ENCODE data around the gene MPLKIP. TPM values are rescaled to one million over a fixed set of nuclear protein-coding genes. Genes with fewer than 3 reads are reported as not detected.

MPLKIP gene
- total RNA-seq, 4 donors from 2014 or later = 32.1 to 48.4 (median 34.0) TPM

GRCh38 chr7:40156988-40157387 lies 22.6 kb upstream of the MPLKIP start:
- no peak for TF ChIP-seq CTCF (IDR thresholded peaks at IDR 0.05; ENCODE audit: low read depth)

- no peak for TF ChIP-seq CTCF (IDR thresholded peaks at IDR 0.05; ENCODE audit: low read depth)
Measured at GRCh38 chr7:40151504-40151903, 17.1 kb upstream of the MPLKIP start.

GRCh38 chr7:40148671-40149070 lies 14.2 kb upstream of the MPLKIP start:
- no peak for TF ChIP-seq CTCF (IDR thresholded peaks at IDR 0.05; ENCODE audit: low read depth)

- TF ChIP-seq CTCF (IDR thresholded peaks at IDR 0.05; ENCODE audit: low read depth) = no peak
Measured at GRCh38 chr7:40147371-40148246, 13.2 kb upstream of the MPLKIP start.

- no peak for TF ChIP-seq CTCF (IDR thresholded peaks at IDR 0.05; ENCODE audit: low read depth)
Measured at GRCh38 chr7:40138973-40139372, 4.6 kb upstream of the MPLKIP start.

- no peak for TF ChIP-seq CTCF (IDR thresholded peaks at IDR 0.05; ENCODE audit: low read depth)
Measured at GRCh38 chr7:40137563-40137962, 3.1 kb upstream of the MPLKIP start.

GRCh38 chr7:40135317-40135610 lies 842 bp upstream of the MPLKIP start:
- no peak for TF ChIP-seq CTCF (IDR thresholded peaks at IDR 0.05; ENCODE audit: low read depth)

All from subcutaneous adipose tissue (tissue), 4 donors.